Endometrial microvascular endothelial cells (primary cell): ENCODE data around the gene PODXL. TPM values are rescaled to one million over a fixed set of nuclear protein-coding genes. Genes with fewer than 3 reads are reported as not detected.

ENCODE experiments used
- in situ Hi-C: cut with HindIII; loops from 2 replicates; pipeline ENCODE4 v1.10.0; 2017; ENCODE audit warnings: low sequenced_read_pairs, low pct_unique_long_range_greater_than_20kb; ENCODE audit errors: inconsistent ontology term
- total RNA-seq: library from RNA; depleted of rRNA; stranded (reverse); fragments of >200 nt; gene quantifications from one replicate; pipeline ENCODE4 v1.2.3, GENCODE V29; 2015; ENCODE audit errors: inconsistent ontology term

PODXL gene
- total RNA-seq, 1 donor from 2014 or later, result 150 TPM

DNA sequence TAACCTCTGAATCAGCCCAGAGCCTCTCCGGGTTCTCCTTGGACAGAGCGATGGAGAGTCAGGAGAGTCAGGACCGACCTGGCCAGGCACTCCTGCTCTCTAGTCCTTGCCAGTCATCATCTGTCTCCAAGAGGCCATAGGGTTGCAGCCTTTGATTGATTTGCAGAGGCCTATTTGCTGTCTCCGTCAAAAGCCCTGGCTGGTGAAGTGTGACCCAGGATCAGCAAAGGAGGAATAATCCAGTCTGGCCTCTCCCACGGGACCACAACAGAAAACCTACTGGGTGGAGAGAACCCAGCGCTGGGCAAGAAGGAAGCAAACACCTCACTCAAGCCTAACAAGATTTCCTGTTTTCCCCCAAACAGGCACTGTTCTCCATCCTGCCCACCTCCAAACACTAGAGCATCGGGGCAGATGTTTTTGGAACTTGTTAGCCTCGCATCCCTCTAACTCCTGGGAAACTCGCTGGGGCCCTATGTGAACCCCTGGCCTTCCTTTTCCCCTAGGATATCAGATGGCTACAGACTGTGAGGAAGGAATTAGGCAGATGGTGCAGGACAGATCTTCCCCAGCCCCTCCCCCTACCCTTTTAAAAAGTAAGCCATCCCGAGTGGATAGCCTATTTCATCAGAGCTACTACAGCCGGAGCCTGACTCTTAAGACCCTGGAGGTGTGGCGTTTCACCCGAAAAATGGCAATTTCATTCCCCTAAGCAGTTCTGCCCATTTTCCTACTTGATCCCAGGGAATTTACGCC lies 54.3 kb downstream of the PODXL start:
- in situ Hi-C loops, result no loop called here

- in situ Hi-C loops, result no loop called here
Observed at GRCh38 chr7:131501422-131501821, 55.0 kb downstream of the PODXL start.

DNA sequence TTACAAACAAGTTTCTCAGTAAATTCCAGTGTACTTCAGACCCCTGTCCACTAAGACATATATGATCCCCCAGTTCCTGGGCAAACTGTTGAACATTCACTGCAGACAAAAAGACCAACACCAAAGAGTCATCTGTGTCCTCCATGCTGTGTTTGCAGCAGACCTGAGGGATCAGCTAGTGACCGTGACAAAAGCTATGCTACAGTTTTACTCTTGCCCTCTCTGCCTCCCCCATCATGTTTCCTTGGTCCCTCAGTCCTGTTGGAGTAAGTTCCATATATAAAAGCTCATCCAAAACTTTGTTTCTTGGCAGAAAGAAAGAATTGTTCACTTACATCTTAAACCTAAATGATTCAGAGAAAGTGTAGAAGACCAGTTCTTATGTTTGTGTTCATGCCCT lies 56.1 kb downstream of the PODXL start:
- in situ Hi-C loops, result no loop called here

- in situ Hi-C loops, result no loop called here
Observed at GRCh38 chr7:131499801-131500200, 56.6 kb downstream of the PODXL start.

DNA sequence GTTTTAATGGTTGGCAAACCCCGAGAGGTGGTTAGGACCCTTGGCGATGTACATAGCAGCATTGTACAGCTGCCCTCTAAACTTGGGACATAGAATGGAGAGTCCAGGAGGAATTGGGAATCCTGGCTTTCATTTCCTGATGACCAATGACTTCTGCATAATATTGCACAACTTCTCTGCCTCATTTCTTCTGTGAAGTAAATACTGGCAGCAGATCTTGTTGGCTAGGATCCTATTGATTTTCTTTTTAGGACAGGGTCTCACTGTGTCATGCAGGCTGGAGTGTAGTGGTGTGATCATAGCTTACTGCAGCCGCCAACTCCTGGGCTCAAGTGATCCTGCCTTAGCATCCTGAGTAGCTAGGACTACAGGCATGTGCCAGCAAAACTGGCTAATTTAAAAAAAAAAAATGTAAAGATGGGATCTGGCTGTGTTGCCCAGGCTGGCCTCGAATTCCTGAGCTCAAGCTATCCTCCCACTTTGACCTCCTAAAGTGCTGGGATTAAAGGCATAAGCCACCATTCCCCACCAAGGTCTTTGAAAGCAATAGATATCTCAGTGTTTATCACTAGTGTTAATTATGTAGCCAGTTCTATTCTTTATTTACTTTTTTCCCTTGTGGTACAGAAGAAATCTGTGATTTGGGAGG lies 58.1 kb downstream of the PODXL start:
- in situ Hi-C loops, result no loop called here

DNA sequence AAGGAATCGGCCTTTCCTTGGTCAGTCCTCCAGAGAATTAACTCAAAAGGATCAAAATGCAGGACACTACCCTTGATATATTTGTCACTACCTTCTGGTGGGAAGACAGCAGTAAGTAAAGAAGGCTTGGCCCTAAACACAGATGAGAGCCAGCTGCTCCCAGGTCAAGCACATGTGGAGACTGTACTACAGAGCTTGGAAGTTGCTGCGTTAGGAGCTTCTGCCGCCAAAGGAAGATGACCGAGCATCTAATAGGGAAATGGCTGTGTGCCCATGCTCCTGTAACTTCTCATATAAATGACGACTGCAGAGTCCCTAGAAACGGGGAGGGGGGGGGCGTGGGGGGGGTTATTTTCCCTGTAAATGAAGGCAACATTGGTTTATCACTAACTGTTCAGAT lies 59.0 kb downstream of the PODXL start:
- in situ Hi-C loops, result no loop called here

GRCh38 chr7:131495669-131496498 lies 60.5 kb downstream of the PODXL start:
- in situ Hi-C loops, result no loop called here

DNA sequence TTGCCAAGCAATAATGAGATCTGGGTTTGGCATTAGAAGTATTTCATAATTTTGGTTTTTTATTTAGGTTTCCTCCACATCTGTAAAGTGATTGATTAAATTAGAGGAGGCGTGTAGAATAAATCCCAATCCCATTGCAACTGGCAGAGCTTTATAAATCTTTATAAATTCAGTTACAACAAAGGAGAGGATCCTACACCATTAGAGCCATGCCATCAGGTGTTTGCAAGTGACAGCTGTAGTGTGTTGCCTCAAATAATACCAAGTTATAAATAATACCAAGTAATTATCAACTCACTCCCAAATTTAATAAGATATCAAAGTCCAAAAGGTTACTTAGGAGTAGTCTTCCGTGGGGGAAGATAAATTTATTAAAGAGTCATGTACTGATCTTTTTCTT lies 62.2 kb downstream of the PODXL start:
- in situ Hi-C loops, result no loop called here

DNA sequence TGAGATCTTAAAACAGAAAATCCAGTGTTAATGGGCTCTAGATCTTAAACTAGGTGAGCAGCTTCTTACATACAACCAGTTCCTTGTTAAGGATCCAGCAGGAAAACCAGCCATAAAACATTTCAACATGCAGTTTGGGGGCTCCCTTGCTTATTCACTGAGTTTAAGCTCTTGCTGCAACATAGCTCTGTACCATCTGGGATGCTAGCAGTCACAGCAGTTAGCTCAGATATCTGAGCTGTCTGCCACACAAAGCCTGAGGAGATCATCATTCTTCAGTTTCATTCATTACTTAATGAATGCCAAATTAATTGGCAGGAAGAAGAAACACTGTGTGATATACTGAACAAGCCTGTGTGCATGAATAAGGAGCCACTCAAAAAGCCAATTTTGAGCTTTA lies 62.8 kb downstream of the PODXL start:
- in situ Hi-C loops, result no loop called here

DNA sequence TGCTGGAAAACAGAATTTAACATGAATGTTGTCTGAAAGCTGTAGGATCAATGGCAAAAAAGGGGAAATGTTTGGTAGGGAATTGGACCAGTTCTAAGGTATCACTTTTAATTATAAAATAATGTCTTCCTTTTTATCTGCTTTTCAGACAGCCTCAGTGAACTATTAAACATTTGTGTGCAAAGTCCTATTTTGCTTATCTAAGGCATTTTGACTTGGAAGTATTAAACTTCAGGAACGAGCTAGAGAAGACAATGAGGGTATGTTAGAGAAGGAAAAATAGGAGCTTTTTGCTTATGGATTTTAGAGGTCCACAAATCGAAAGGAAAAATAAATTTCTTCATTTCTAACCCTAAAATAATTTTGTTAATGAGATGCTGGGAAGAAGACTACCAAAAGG lies 63.3 kb downstream of the PODXL start:
- in situ Hi-C loops, result no loop called here

DNA sequence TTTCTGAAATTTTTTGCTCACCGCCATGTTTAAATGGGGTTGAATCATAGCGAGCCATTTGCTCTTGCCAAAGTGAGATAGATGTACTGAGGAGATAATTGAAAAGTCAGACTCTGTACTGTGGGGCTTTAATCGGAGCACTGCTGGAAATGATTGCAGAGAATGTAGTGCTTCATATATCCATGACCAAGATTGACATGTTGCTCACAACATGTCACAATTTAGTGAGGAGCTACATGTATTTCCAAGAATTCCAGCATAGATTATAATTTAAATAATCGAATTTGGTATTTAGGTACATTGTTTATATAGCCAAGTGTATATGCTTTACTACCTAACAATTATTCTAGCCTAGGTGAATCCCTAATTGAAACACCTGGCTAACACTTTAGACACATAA lies 66.5 kb downstream of the PODXL start:
- in situ Hi-C loops, result no loop called here

- in situ Hi-C loops, result no loop called here
Observed at GRCh38 chr7:131489196-131489595, 67.2 kb downstream of the PODXL start.

- in situ Hi-C loops, result no loop called here
Observed at GRCh38 chr7:131488361-131488760, 68.1 kb downstream of the PODXL start.

DNA sequence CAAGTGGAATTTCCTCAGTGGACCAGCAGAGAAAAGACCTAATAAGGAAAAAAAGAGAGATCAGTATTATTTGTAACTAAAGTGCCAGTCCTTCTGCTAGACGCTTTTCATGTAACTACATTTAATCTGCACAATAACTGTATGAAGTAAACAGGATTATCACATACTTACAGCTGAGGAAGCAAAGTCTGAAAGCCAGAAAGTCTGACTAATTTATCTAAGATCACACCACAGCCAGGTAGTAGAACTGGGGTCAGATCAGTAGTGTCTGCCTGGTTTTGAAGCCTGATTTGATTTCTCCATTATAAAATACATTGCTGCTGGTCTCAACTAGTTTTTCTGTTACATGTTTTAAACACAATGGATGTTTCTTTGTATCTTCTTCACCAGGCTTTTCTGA lies 69.2 kb downstream of the PODXL start:
- in situ Hi-C loops, result no loop called here

GRCh38 chr7:131486346-131486745 lies 70.1 kb downstream of the PODXL start:
- in situ Hi-C loops, result no loop called here

DNA sequence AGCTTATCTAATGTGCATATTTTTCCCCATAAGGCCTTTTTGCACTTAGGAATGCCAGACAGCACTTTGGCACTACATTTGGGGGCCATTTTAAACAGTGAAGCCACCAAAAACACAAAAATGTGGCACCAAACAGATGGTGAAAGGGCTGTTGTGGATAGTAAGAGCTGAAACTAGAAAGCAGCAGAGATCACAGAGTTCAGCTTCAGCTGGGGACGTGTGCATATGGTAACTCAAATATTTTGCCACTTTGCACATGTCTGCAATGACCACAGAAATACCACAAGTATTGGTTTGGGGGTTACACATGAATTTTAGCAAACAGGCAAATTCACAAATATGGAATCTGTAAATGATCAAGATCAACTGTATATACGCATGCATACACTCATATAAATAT lies 72.8 kb downstream of the PODXL start:
- in situ Hi-C loops, result no loop called here

DNA sequence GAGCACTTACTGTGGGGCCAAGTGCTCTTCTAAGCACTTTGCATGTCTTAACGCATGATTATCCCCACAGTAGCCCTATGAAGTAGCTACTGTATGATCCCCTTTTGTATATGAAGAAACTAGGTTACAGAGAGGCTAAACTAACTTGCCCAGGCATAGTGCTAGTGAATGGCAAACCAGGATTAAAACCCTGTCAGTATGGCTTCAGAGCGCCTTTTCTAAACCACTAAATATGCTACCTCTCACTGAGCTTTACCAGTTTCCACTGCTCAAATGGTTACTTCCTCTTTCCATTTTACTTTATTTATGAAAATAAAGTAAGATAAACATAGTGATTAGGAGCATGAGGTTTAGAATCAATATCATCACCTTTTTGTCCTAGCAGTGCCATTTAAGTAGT lies 73.6 kb downstream of the PODXL start:
- in situ Hi-C loops, result no loop called here

GRCh38 chr7:131480384-131481315 lies 75.8 kb downstream of the PODXL start:
- in situ Hi-C loops, result no loop called here

DNA sequence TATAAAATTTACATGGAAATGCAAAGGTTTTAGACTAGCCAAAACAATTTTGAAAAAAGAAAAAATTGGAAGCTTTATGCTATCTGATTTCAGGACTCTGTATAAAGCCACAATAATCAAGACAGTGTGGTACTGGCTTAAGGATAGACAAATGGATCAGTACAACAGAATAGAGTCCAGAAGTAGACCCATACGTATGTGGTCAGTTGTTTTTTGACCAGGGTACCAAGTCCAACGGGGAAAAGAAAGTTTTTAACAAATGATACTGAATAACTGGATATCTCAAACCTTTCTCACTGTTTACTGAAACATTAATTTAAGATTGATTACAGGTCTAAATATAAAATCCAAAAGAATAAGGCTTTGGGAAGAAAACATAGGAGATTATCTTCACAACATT lies 79.7 kb downstream of the PODXL start:
- in situ Hi-C loops, result no loop called here
